Activated CD4-positive, alpha-beta memory T cell treated with anti-CD3 and anti-CD28 coated beads, Interleukin-2, amount 10 ng/mL, durations not matched to agents 7 days and 5 days (primary cell): Measurements from ENCODE around the gene EYA2. TPM values are rescaled to one million over a fixed set of nuclear protein-coding genes. Genes with fewer than 3 reads are reported as not detected.

Experiments used
- CTCF ChIA-PET: fragments of 350-600 bp; sonication (Branson Sonifier 250); formaldehyde crosslinking; loops from one replicate; lab custom pipeline; 2021; ENCODE audit warnings: antibody characterized with exemption, inconsistent platforms; lab: Charles Lee
- POLR2A ChIA-PET: fragments of 350-600 bp; sonication (Branson Sonifier 250); formaldehyde crosslinking; loops from one replicate; lab custom pipeline; 2021; ENCODE audit warnings: antibody characterized with exemption; lab: Charles Lee
- DNase-seq: peaks from one replicate; pipeline ENCODE4 v3.0.0-alpha.2; 2020
- H3K27ac Mint-ChIP-seq: one replicate; pipeline ENCODE4 v1.8.0; 2021; ENCODE audit warnings: mild to moderate bottlenecking, mixed read lengths
- H3K27me3 Mint-ChIP-seq: one replicate; pipeline ENCODE4 v1.8.0; 2021; ENCODE audit warnings: mixed read lengths
- H3K36me3 Mint-ChIP-seq: one replicate; pipeline ENCODE4 v1.8.0; 2021; ENCODE audit warnings: low read depth, mixed read lengths
- H3K4me1 Mint-ChIP-seq: one replicate; pipeline ENCODE4 v1.8.0; 2021; ENCODE audit warnings: mixed read lengths
- H3K4me3 Mint-ChIP-seq: one replicate; pipeline ENCODE4 v1.8.0; 2021; ENCODE audit warnings: mild to moderate bottlenecking, mixed read lengths
- H3K9me3 Mint-ChIP-seq: one replicate; pipeline ENCODE4 v1.8.0; 2021; ENCODE audit warnings: mixed read lengths
- total RNA-seq, 2 experiments: library from RNA; stranded (reverse); gene quantifications; one replicate each; pipeline ENCODE4 v1.2.3, GENCODE V29; 2021

Gene EYA2
- total RNA-seq, 2 experiments from 2014 or later: 0.15 to 0.28 TPM

- H3K36me3 Mint-ChIP-seq: no peaks in the 10 kb centered on the region
- no peaks in the 10 kb centered on the region for H3K9me3 Mint-ChIP-seq
- ChIA-PET CTCF (interaction anchor here (0.7 kb wide), 1 partner anchor 1849 kb away, joined by 4 read pairs; no protein-coding TSS in a partner anchor), POLR2A (no interaction called here)
- H3K27ac Mint-ChIP-seq: no peak overlapping the region
- H3K4me3 Mint-ChIP-seq: no peak overlapping the region
- peaks cover 30% of the 10 kb centered on the region for H3K27me3 Mint-ChIP-seq
- no peak for DNase-seq
- H3K4me1 Mint-ChIP-seq: no peaks in the 10 kb centered on the region
These were observed 227.9 kb downstream of the EYA2 start for GRCh38 chr20:47122560-47122959.

GRCh38 chr20:47124181-47124717, 229.6 kb downstream of the EYA2 start:
- ChIA-PET POLR2A (no interaction called here), CTCF (no interaction called here)
- no peak overlapping the region for H3K4me3 Mint-ChIP-seq
- H3K36me3 Mint-ChIP-seq: no peaks in the 10 kb centered on the region
- H3K27ac Mint-ChIP-seq: no peak overlapping the region
- no peaks in the 10 kb centered on the region for H3K9me3 Mint-ChIP-seq
- H3K27me3 Mint-ChIP-seq: peaks cover 30% of the 10 kb centered on the region
- DNase-seq: no peak
- H3K4me1 Mint-ChIP-seq: no peaks in the 10 kb centered on the region

GRCh38 chr20:47125508-47125757, 230.8 kb downstream of the EYA2 start:
- CTCF ChIA-PET: no interaction called here
- H3K4me1 Mint-ChIP-seq: no peaks in the 10 kb centered on the region
- POLR2A ChIA-PET: no interaction called here

GRCh38 chr20:47125758-47126591, 231.3 kb downstream of the EYA2 start:
- H3K4me3 Mint-ChIP-seq: no peak overlapping the region
- H3K27me3 Mint-ChIP-seq: peaks cover 32% of the 10 kb centered on the region
- no peaks in the 10 kb centered on the region for H3K4me1 Mint-ChIP-seq
- no peaks in the 10 kb centered on the region for H3K9me3 Mint-ChIP-seq
- no peak overlapping the region for H3K27ac Mint-ChIP-seq
- CTCF ChIA-PET: interaction anchor here (0.8 kb wide), 1 partner anchor 10 kb away, joined by 3 read pairs; no protein-coding TSS in a partner anchor
- DNase-seq: no peak
- no peaks in the 10 kb centered on the region for H3K36me3 Mint-ChIP-seq
- POLR2A ChIA-PET: no interaction called here

More at GRCh38 chr20:47125508-47125757, 230.8 kb downstream of the EYA2 start:
- H3K27ac Mint-ChIP-seq: no peak overlapping the region
- DNase-seq: no peak
- peaks cover 32% of the 10 kb centered on the region for H3K27me3 Mint-ChIP-seq
- H3K36me3 Mint-ChIP-seq: no peaks in the 10 kb centered on the region
- H3K9me3 Mint-ChIP-seq: no peaks in the 10 kb centered on the region
- no peak overlapping the region for H3K4me3 Mint-ChIP-seq

- Mint-ChIP-seq H3K4me1 (no peaks in the 10 kb centered on the region), H3K4me3 (no peak overlapping the region), H3K27me3 (peaks cover 31% of the 10 kb centered on the region), H3K27ac (no peak overlapping the region), H3K36me3 (no peaks in the 10 kb centered on the region), H3K9me3 (no peaks in the 10 kb centered on the region)
- DNase-seq: no peak
- ChIA-PET CTCF (interaction anchor here (0.7 to 0.8 kb wide), 2 partner anchors 9 to 371 kb away, joined by 3 to 6 read pairs; no protein-coding TSS in a partner anchor), POLR2A (no interaction called here)
These were observed 232.1 kb downstream of the EYA2 start for GRCh38 chr20:47126709-47127108.

GRCh38 chr20:47127546-47127945, 232.9 kb downstream of the EYA2 start:
- ChIA-PET CTCF (interaction anchor here (0.7 kb wide), 1 partner anchor 372 kb away, joined by 6 read pairs; no protein-coding TSS in a partner anchor), POLR2A (no interaction called here)
- H3K27me3 Mint-ChIP-seq: peaks cover 31% of the 10 kb centered on the region
- no peaks in the 10 kb centered on the region for H3K9me3 Mint-ChIP-seq
- no peaks in the 10 kb centered on the region for H3K4me1 Mint-ChIP-seq
- no peak overlapping the region for H3K27ac Mint-ChIP-seq
- no peak overlapping the region for H3K4me3 Mint-ChIP-seq
- DNase-seq: no peak
- H3K36me3 Mint-ChIP-seq: no peaks in the 10 kb centered on the region

- ChIA-PET POLR2A (no interaction called here), CTCF (no interaction called here)
- no peaks in the 10 kb centered on the region for H3K9me3 Mint-ChIP-seq
- peaks cover 31% of the 10 kb centered on the region for H3K27me3 Mint-ChIP-seq
- no peak for DNase-seq
- H3K4me3 Mint-ChIP-seq: no peak overlapping the region
- H3K36me3 Mint-ChIP-seq: no peaks in the 10 kb centered on the region
- H3K4me1 Mint-ChIP-seq: no peaks in the 10 kb centered on the region
- no peak overlapping the region for H3K27ac Mint-ChIP-seq
These were observed 233.4 kb downstream of the EYA2 start for GRCh38 chr20:47127999-47128398.

GRCh38 chr20:47129306-47129705, 234.7 kb downstream of the EYA2 start:
- no peaks in the 10 kb centered on the region for H3K9me3 Mint-ChIP-seq

GRCh38 chr20:47133809-47134456, 239.3 kb downstream of the EYA2 start:
- ChIA-PET POLR2A (no interaction called here), CTCF (no interaction called here)
- no peak overlapping the region for H3K27ac Mint-ChIP-seq
- DNase-seq: no peak
- H3K27me3 Mint-ChIP-seq: peaks cover 19% of the 10 kb centered on the region
- no peak overlapping the region for H3K4me3 Mint-ChIP-seq
- H3K36me3 Mint-ChIP-seq: no peaks in the 10 kb centered on the region
- no peaks in the 10 kb centered on the region for H3K9me3 Mint-ChIP-seq
- no peaks in the 10 kb centered on the region for H3K4me1 Mint-ChIP-seq

More at GRCh38 chr20:47129306-47129705, 234.7 kb downstream of the EYA2 start:
- Mint-ChIP-seq H3K4me1 (no peaks in the 10 kb centered on the region), H3K36me3 (no peaks in the 10 kb centered on the region), H3K4me3 (no peak overlapping the region), H3K27me3 (peaks cover 27% of the 10 kb centered on the region), H3K27ac (no peak overlapping the region)
- CTCF ChIA-PET: no interaction called here
- POLR2A ChIA-PET: no interaction called here
- DNase-seq: no peak

- Mint-ChIP-seq H3K27me3 (peaks cover 18% of the 10 kb centered on the region), H3K9me3 (no peaks in the 10 kb centered on the region), H3K27ac (no peak overlapping the region), H3K36me3 (no peaks in the 10 kb centered on the region), H3K4me1 (no peaks in the 10 kb centered on the region), H3K4me3 (no peak overlapping the region)
- ChIA-PET POLR2A (no interaction called here), CTCF (no interaction called here)
- no peak for DNase-seq
These were observed 242.1 kb downstream of the EYA2 start for GRCh38 chr20:47136782-47137181.

- ChIA-PET CTCF (no interaction called here), POLR2A (no interaction called here)
- H3K9me3 Mint-ChIP-seq: no peaks in the 10 kb centered on the region
- no peaks in the 10 kb centered on the region for H3K36me3 Mint-ChIP-seq
- no peak for DNase-seq
- no peaks in the 10 kb centered on the region for H3K4me1 Mint-ChIP-seq
- H3K27ac Mint-ChIP-seq: no peak overlapping the region
- peaks cover 18% of the 10 kb centered on the region for H3K27me3 Mint-ChIP-seq
- no peak overlapping the region for H3K4me3 Mint-ChIP-seq
These were observed 242.7 kb downstream of the EYA2 start for GRCh38 chr20:47137231-47137870.

- Mint-ChIP-seq H3K27me3 (peaks cover 20% of the 10 kb centered on the region), H3K27ac (no peak overlapping the region), H3K4me3 (no peak overlapping the region), H3K36me3 (no peaks in the 10 kb centered on the region), H3K9me3 (no peaks in the 10 kb centered on the region), H3K4me1 (no peaks in the 10 kb centered on the region)
- ChIA-PET CTCF (no interaction called here), POLR2A (no interaction called here)
- DNase-seq: no peak
These were observed 245.4 kb downstream of the EYA2 start for GRCh38 chr20:47139934-47140535.
